TTC549 (cell line): ENCODE measurements around the gene HNRNPM.
"Not testable (repeated sequence)": the region's sequence is repeated elsewhere in the genome, so short reads cannot be mapped to it uniquely, and the experiment has no call there.

ENCODE experiments used
- FAIRE-seq: peaks from 2 replicates; lab custom pipeline; 2012; peaks lifted over from hg19 to GRCh38; lab: Jason Lieb, UNC

Gene HNRNPM, protein sequence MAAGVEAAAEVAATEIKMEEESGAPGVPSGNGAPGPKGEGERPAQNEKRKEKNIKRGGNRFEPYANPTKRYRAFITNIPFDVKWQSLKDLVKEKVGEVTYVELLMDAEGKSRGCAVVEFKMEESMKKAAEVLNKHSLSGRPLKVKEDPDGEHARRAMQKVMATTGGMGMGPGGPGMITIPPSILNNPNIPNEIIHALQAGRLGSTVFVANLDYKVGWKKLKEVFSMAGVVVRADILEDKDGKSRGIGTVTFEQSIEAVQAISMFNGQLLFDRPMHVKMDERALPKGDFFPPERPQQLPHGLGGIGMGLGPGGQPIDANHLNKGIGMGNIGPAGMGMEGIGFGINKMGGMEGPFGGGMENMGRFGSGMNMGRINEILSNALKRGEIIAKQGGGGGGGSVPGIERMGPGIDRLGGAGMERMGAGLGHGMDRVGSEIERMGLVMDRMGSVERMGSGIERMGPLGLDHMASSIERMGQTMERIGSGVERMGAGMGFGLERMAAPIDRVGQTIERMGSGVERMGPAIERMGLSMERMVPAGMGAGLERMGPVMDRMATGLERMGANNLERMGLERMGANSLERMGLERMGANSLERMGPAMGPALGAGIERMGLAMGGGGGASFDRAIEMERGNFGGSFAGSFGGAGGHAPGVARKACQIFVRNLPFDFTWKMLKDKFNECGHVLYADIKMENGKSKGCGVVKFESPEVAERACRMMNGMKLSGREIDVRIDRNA

DNA sequence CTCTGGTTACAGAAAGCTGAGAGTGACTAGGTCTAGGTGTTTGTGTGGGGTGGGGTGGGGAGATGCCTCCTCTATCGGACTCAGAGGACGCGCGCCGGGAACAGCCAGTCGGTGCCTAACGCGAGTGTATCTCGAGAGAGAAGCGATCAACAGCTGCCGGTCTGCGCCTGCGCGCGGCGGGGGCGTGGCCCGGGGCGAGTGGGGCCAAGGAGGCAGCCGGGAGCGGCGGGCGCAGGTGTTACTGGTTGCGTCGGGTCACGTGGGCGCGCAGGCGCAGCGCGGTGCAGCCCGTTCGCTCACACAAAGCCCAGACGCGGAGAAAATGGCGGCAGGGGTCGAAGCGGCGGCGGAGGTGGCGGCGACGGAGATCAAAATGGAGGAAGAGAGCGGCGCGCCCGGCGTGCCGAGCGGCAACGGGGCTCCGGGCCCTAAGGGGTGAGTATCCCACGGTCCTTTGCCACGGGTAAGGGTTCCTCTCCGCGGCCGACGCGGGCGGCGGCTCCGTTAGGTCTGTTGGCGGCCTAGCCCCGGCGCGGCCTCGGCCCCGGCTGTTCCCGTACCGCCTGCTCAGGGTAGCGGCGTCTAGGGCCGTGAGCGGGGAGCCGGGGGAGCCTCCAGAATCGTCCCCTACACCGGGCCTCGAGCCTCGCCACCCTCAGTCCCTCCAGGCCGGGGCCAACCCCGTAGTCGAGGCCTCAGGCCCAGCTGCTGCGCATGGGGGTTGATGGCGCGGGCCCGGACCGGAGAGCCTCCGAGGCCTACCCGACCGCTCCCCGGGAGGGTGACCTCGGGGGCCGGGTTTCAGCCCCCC is at the start of gene HNRNPM:
Gene HNRNPM (plus strand): TSS at position 299 of the 811 bp plus-strand sequence. CDS start 24 bp downstream, at position 323.
- FAIRE-seq = no peak

DNA sequence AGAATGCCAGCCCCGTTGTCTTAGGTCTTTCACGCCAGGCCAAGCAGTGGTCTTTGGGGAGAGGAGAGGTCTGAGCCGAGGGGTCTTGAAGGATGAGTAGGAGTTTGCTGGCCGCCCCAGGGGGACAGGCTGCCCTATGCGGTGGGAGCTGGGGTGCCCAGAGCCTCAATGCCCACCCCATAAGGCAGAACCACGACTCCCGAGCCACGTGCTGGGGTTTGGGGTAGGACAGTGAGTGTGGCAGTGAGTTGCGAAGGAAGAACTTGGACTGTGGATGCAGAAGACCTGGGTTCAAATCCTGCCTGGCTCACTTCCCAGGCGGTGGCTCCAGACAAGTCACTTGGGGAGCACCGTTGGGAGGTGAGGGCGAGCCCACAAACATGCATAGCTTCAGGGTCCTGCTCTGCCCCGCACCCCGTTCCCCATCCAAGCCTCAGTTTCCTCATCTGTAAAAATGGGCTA is 49.1 kb upstream of the HNRNPM start:
- FAIRE-seq = no peak

DNA sequence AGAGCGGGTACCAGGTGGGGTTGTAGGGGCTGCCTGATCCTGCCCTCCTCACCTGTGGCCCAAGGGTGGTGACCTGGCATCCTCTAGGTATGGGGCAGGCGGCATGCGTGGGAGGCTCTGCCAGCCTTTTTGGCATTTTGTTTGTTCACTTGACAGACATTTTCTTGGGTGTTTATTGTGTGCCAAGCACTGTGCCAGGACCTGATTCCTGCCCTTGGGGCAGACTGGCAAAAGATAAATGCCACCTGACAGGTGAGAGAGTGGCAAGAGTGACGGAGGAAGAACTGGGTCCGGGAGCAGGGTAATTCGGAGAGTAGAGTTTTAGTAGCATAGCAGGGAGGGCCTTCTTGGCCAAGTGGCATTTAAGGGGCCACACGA is 48.6 kb upstream of the HNRNPM start:
- no peak for FAIRE-seq

DNA sequence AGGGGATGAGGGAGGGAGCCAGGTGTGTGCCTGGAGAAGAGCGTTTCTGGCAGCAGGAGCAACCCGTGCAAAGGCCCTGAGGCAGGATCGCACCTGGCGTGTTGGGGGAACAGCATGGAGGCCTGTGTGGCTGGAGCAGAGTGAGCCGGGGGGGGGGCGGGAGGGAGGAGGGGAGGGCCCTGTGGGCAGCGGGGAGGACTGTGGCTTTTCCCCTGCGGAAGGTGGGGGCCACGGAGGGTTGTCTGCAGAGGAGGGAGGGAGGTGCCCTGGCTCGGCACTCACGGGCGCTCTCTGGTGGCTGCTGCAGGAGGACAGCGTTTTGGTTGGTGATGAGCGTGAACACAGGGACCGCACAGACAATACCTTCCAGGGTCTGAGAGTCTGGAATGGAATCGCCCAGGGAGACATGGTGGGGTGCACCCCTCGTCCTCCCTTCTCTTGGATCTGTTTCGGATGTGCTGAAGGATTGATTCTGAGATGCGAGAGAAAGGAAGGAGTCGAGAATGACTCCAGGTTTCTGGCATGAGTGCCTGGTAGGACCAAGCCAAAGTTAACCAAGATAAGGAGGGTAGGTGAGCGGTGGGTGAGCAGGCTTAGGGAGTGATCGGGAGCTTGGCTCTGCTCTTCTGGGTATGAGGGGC is 48.1 kb upstream of the HNRNPM start:
- no peak for FAIRE-seq

DNA sequence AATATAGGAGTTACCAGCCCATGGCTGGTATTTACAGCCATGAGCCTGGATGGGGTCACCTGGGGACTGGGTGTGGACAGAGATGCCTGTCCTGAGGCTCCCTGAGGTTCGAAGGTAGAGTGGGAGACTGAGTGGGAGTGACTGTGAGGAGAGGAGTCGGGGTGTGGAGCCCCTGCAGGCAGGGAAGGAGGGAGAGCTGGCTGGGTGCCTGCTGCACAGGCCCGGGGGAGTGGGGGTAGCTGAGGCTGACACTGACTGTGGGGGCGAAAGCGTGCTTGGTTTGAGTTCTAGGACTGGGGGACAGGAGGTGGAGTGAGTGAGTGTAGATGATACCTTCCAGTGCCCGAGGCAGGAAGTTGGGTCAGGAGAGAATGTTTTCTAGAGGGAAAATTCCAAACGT is 47.5 kb upstream of the HNRNPM start:
- FAIRE-seq = no peak

DNA sequence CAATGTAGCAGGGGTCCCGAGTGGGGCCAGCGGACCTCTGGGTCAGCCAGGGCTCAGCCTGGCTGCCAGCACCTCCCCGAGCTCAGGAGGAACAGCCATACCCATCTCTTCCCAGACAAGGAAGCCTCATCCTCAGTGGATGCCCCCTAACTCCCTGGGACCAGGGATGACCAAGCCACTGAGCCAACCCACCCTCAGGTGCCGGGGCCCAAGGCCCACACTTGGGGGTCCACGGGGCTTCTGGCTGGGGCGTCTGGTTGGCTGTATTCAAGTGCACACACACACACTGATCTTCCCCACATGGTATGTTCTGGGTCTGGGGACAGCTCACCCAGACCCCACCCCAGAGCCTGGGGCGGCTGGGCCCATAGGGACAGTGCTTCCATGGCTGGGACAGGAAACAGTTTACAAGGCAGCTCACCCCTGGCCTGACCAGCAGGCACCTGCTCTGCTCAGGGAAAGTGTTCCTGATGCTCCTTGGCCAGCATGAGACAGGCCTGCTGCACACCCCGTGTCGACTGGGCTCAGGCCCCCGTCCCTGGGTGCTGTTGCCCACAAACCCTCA is 46.9 kb upstream of the HNRNPM start:
- FAIRE-seq = no peak

DNA sequence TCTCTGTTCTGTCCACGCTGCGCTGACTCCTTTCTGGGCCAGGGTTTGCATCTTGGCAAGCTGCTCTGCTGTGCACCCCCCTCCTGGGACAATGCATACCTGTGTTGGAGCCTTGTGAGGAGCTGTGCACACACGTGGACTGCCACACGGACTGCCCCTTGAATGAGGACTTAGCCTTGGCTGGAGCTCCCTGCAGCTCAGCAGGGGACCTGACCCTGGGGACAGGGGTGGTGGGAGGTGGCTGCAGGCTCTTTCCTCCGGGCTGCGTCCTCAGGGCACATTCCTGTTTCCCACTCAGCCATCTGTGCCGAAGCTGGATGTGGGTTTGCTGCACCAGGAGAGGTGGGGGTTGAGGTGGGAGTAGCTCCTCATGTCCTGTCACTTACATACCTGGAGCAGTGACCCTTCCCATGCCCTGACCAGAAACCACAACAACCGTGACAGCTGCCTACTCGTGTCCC is 46.4 kb upstream of the HNRNPM start:
- FAIRE-seq = no peak

DNA sequence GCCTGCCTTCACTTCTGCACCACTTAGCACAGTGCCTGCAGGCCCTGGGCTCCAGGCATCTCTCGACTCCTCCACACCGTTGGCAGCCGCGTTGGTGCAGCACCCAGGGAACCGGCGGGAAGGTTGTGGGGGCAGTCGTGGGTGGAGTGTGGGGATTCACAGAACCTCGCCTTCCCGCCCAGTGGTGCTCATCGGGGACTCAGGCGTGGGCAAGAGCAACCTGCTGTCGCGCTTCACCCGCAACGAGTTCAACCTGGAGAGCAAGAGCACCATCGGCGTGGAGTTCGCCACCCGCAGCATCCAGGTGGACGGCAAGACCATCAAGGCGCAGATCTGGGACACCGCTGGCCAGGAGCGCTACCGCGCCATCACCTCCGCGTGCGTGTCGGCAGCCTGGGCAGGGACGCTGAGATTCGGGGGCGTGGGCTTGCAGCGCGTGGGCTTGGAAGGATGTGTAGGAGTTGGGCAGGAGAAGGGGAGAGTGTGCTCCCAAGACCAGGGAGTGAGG is 45.0 kb upstream of the HNRNPM start:
- no peak for FAIRE-seq

DNA sequence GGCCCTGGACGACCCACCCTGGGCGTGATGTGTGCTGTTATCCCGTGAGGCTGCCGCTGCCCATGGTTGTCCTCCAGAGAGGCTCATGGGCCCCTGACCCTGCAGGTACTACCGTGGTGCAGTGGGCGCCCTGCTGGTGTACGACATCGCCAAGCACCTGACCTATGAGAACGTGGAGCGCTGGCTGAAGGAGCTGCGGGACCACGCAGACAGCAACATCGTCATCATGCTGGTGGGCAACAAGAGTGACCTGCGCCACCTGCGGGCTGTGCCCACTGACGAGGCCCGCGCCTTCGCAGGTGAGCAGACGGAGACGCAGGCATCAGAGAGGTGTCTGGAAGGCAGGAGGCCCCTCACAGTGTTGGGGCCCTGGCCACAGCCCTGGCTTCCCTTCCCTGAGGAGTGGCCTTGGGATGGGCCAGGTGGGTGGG is 42.8 kb upstream of the HNRNPM start:
- no peak for FAIRE-seq

DNA sequence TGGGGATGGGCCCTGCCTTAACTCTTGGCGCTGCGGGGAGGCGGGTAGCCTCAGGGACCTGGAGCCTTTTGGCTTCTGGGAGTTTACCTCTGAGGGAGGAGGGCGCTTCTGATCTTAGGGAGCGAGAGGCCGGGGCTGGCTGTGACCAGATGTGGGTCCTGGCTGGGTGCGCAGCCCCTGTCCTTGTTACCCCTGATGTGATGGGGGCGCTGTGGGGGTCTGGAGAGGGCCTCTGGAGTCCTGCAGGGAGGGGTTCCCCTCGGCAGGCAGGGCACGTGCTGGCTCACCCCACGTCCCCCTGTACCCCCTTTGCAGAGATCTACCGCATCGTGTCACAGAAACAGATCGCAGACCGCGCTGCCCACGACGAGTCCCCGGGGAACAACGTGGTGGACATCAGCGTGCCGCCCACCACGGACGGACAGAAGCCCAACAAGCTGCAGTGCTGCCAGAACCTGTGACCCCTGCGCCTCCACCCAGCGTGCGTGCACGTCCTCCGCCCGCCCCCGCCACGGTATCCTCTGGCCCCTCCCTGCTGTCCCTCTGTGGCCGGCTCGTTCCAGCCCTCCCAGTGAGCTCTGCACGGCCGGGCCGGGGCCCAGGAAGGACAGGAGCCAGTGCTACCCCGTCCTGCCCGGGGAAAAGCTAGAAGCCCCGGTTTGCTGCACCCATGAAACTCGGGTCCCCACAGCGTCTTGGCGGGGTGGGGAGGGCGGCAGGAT is 41.5 kb upstream of the HNRNPM start:
- no peak for FAIRE-seq

DNA sequence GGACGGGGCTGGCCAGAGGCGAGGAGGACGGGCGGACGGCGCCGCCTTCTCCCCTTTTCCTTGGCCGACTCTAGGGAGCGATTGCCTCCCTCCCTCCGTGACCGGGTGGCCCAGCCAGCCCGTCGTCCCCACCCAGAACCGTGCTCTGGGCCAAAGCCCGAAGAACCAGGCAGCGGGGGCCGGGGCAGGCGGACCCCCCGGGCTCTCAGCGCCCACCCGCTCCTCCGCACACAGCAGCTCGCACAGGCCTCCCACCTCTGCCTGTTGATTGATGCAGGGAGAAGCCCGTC is 41.0 kb upstream of the HNRNPM start:
- no peak for FAIRE-seq

DNA sequence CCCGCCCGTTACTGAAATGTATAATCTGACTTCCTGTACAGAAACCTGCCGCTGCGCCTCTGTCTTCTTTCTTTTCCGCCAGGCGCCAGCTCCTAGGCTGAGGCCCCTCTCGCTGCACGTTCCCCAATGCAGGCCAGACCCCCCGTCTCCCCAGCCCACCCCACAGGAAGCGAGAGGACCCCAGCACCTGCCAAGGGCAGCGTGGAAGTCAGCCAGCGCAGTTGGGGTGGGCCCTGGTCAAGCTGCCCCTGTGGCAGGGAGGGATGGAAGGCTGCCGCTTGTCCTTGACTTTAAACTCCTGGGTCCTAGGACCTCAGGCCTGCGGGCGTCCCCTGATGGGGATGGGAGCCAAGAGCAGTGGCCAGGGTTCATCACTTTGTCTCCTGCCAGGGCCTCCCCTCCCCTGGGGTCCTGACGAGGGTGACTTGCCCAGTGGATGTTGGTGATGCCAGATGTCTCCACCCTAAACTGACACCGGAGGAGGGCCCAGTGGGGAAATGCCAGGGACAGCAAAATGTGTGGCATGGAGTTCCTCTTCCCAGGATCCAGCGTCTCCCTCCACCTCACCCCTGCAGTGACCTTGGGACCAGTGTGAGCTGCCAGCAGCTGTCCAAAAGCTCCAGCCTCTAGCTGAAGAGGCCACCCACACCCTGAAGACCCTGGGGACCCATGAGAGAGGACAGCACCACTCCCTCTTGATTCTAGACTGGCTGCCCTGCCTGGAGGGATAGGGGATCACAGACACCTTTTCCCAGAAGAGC is 40.2 kb upstream of the HNRNPM start:
- no peak for FAIRE-seq

DNA sequence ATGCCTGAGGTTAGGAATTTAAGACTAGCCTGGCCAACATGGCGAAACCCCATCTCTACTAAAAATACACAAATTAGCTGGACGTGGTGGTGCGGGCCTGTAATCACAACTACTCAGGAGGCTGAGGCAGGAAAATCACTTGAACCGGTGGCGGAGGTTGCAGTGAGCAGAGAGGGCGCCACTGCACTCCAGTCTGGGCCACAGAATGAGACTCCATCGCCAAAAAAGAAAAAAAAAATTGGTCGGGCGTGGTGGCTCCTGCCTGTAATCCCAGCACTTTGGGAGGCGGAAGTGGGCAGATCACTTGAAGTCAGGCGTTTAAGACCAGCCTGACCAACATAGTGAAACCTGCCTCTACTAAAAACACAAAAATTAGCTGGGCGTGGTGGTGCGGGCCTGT is 34.1 kb upstream of the HNRNPM start:
- FAIRE-seq = not testable (repeated sequence)

DNA sequence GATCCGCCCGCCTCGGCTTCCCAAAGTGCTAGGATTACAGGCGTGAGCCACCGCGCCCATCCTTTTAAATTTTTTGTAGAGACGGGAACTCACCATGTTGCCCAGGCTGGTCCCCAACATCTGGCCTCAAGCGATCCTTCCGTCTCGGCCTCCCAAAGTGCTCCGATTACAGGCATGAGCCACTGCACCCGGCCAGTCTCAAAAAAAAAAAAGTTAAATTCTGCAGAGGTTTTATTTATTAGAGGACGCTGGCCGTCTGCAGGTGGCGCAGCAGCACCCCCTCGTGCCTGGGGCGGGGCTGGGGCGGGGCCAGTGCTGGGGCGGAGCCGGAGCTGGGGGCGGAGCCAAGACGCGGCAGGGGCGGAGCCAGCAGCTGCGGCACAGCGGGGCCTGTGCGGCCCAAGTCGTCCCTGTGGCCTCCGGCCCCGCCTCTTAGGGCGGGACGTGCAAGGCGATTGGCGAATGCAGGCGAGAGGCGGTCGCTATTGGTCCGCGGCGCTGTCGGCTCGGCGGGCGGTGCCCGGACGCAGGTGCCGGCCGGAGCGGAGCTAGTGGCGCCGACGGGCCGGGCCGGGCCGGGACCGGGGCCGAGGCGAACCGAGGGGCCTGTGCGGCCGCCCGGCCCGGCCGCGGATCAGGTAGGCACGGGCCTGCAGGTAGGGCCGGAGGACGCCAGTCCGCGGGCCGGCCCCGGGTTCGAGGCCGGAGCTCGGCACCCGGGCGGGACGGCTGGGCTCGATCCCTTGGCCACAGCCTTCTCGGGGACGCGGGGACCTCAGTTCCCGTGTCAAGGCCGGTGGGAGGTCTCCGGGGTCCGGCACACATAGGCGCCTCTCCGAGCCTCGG is 31.8 kb upstream of the HNRNPM start, which contains the start of gene MARCHF2:
Gene MARCHF2 (plus strand): TSS at position 523 of the 846 bp plus-strand sequence. CDS start 8,536 bp downstream, outside the sequence.
- no peak for FAIRE-seq

DNA sequence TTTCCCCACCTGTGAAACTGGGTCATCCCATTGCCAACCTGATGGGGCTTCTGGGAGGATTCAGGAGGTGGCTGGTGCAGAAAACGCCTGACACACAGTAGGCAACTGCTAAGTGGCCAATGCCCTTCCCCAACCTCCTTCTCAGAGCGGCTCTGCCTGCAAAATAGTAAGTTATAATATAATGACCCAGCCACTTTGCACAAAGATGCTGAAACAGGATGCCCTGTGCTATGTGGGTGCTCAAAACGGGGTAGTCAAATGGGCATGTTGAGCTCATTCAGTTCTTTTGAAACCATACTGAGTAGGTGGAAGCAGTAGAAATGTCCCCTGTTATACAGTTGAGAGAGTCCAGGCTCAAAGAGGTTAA is 31.2 kb upstream of the HNRNPM start:
- no peak for FAIRE-seq

DNA sequence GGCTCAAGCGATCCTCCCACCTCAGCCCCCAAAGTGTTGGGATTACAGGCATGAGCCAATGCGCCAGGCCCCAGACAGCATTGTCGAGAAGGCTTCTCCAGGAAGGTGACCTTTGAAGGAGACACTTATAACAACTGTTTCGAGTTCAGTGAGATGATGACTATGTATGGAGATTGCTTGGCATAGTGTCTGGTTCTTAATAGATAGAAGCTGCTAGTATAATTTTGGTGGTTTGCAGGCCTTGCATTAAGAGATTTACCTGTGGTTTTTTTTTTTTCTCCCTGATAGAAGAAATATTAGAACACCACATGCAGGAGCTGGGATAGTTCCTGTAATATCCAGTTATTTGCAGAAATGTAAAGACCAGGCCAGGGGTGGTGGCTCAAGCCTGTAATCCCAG is 28.0 kb upstream of the HNRNPM start:
- FAIRE-seq = no peak

DNA sequence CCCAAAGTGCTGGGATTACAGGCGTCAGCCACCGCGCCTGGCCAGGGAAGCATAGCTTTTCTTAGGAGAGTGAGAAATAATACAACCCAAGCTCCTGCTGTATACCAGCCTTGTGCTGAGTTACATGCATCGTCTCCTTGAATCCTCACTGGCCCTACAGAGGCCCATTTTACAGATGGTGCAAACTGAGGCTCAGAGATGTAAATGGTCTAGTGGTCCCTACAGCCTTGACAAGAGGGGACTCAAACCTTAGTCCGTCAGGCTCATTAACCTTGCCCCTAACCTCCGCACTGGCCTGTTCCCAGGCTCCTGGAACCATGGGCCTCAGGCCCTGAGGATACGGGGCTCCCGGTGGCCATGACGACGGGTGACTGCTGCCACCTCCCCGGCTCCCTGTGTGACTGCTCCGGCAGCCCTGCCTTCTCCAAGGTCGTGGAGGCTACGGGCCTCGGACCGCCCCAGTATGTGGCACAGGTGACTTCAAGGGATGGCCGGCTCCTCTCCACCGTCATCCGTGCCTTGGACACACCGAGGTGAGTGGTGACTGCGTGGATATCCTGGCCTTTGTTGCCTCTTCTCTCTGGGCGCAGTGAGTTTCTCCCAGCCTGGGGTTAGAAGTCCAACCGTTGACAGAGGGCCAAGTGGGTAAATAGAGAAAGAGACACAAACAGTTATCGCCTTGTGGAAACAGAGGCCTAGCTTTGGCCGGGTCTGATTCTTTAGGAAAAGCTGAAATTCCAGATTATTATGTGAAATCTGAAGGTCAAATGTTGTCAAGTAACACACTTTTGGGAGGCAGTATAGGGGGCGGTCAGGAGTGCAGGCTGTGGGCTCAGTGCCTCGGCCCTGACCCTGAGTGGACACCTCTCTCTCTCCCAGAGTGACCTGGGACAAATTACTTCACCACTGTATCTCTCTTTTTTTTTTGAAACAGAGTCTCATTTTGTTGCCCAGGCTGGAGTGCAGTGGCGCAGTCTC is 23.0 kb upstream of the HNRNPM start:
- no peak for FAIRE-seq

DNA sequence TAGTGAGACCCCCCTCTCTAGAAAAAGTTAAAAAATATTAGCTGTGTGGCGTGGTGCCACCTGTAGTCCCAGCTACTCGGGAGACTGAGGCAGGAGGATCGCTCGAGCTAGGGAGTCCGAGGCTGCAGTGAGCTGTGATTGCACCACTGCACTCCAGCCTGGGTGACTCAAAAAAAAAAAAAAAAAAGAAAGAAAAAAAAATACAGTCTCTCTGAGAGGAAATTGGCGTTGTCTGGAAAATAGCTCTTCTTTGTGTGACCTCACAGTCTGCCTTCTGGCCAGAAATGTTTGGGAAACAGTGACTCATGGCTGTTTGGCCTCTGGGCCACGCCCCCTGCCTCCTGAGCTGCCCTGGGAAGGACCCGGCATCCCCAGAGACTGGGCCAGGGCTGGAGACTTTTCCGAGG is 21.0 kb upstream of the HNRNPM start:
- no peak for FAIRE-seq
